GM18909 (cell line): ENCODE results near the gene TCN2.

Source experiments
- ATAC-seq: cut with Tn5 transposase; IDR thresholded peaks from one replicate; pipeline ENCODE4 v1.9.1; 2021; ENCODE audit warnings: mild to moderate bottlenecking; ENCODE audit not compliant: unreplicated experiment, poor library complexity

Gene TCN2

GRCh38 chr22:30640361-30640760 lies 33.4 kb downstream of the TCN2 start:
- ATAC-seq: no peak

DNA sequence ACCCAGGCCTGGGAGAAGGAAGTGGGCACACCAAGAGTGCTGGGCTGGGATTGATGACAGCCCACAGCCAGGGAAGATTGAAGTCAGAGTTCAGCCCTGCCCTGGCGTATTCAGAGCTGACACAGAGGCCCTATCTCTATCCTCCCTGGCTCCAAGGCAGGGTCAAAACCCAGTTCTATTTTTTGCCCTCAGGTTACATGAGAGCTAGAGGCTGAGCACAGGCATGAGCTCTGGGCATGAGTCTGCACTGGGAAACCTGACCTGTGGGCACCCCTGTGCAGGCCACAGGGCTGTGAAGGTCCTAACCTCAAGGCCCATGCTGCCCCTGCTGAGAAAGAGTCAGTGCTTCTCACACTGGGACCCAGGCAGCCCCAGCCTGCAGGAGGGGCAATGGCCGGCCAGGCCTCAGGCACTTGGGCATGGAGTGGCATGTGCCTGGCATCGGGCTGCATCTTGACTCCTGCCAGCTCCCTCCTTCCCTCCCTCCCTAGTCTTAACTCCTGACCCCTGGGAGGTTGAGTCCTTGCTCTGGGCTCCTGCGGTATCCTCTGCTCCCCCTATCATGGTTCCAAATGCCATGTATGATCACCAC lies 34.0 kb downstream of the TCN2 start:
- ATAC-seq: no peak

DNA sequence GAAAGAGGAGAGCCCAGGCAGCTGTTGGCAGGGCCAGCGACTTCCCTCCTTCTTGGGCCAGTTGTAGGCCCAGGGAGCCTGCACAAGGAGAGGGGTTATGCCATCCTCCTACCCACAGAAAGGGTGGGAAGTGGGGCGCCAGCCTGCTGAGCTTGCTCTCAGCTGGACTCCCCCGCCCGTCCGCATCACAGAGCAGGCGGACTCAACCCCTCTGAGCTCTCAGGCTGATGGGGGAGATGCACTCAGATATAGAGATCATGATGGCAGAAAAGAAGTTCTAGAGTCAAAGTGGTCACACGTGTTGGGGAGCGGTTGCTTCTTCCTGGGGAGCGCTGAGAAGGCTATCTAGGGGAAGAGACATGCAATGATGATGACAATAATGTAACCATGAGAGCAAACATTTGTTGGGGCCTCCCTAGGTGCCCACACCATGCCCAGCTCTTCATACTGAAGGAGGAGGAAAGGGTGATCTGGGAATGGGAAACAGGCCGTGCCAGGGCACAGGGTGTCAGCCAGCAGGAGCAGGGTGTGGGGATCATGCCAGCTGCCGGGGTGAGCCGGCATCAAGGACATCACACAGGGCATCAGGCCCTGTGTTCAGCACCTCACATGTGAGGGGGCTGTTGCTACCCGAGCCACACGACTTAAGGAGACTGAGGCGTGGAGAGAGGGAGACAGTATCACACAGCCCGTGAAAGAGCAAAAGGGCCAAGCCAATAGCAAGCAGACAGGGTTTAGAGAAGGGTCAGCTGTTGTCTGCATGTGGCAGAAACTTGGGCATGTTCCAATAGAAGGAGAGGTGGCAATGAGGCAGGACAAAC lies 36.3 kb downstream of the TCN2 start:
- ATAC-seq: no peak

DNA sequence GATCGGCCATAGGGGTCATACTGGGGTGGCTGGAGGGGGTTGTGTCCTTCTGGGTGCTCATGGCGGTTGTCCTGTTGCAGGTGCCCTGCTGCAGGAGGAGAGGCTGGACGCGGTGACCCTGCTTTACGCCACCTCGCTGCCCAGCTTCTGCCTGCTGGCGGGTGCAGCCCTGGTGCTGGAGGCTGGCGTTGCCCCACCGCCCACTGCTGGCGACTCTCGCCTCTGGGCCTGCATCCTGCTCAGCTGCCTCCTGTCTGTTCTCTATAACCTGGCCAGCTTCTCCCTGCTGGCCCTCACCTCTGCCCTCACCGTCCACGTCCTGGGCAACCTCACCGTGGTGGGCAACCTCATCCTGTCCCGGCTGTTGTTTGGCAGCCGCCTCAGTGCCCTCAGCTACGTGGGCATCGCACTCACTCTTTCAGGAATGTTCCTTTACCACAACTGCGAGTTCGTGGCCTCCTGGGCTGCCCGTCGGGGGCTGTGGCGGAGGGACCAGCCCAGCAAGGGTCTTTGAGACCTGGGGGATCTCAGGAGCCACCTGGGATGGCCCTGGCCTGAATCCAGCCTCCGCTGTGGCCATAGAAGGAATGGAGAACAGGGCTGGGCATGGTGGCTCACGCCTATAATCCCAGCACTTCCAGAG lies 39.7 kb downstream of the TCN2 start:
- ATAC-seq: no peak

- ATAC-seq: no peak
These were observed 40.6 kb downstream of the TCN2 start for GRCh38 chr22:30647536-30647935.

- ATAC-seq: no peak
These were observed 41.9 kb downstream of the TCN2 start for GRCh38 chr22:30648825-30649224.

DNA sequence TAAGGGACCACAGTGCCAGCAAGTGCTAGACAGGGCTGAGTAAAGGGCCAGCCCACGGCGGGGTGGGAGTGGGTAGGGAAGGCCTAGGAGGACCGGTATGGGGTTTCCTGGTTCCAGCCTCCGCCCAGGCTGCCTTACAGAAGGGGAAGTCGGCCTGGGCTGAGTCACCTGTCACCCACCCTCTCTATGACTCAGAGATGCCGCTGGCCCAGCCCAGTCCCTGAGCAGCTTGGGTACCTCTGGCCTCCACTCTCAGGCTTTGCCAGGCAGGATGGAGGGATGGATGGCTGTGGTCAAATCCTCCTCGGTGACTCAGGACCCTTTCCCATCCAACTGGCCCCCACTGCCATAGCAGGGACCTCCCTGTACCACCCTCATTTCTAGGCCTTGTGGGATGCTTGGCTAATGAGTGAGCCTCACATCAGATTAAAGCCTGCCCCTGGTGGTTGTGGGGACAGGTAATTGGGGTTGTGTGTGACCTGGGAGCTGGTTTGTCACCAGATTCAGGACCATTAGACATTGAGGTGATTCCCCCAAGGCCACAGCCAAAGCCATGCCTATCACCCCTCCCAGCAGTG lies 42.5 kb downstream of the TCN2 start:
- no peak for ATAC-seq

- ATAC-seq: no peak
These were observed 43.6 kb downstream of the TCN2 start for GRCh38 chr22:30650508-30651116.

GRCh38 chr22:30652852-30653251 lies 45.9 kb downstream of the TCN2 start:
- no peak for ATAC-seq

DNA sequence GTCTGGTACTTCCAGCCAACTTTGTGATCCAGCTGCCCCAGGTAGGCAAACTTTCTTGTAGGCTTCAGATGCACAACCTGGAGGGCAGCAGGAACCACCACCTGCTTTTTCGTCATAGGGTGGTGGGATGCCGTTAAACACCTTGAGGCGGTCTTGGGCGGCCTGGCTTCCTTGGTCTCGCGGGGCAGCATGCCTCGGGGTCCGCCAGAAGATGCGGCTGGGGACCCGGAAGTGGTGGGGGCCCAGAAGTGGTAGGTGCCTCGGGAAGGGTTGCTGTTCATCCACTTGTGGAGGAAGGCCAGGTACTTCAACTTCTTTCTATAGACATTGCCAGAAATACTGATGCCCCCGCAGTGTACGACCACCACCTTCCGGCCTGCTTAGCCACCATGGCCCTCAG lies 47.4 kb downstream of the TCN2 start:
- ATAC-seq: no peak

GRCh38 chr22:30655532-30655931 lies 48.6 kb downstream of the TCN2 start:
- no peak for ATAC-seq

GRCh38 chr22:30662040-30662439 lies 55.1 kb downstream of the TCN2 start:
- no peak for ATAC-seq

DNA sequence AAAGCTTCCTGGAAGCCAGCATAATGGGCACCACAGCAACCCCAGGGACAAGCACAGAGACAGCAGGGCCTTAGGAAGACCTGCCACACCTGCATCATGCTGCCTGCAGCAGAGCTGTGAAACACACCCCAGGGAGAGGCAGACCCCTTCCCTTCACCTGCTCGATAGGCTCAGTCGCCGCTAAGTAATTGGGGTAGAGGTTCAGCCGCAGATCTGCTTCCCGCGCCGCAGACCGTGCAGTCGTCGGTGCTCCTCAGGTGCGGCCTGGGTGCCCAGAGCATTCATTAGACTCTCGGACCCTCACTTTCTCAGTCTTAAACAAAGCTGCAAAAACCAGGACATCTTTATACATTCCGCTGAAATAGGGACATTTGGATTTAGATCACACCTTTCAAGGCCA lies 57.8 kb downstream of the TCN2 start:
- ATAC-seq: no peak

DNA sequence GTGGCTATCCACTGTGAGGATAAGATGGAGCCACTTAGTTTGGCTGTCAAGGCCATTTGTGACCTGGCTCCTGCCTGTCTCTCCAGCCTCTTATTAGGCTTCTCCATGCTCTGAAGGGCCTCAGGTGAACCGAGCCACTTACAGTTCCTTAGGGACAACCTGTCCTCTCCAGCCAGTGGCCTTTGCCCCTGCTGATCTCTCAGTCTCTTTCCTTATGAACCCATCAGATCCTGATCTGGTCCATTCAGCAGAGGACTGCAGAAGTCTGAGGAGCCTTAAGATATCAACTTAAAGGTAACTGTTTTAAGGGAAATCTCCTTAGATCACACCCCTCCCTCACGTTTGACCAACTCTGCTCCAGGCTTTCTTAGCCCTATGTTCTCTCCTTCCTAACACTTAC lies 58.3 kb downstream of the TCN2 start:
- no peak for ATAC-seq

- no peak for ATAC-seq
These were observed 58.8 kb downstream of the TCN2 start for GRCh38 chr22:30665786-30666185.

- no peak for ATAC-seq
These were observed 60.1 kb downstream of the TCN2 start for GRCh38 chr22:30667107-30667493.

- peak; percentile 91 for ATAC-seq
These were observed 60.8 kb downstream of the TCN2 start, which contains the start of gene DUSP18 for GRCh38 chr22:30667494-30668385. Gene DUSP18, minus strand, starts transcription at chr22:30667875. Its CDS starts 3,872 bp downstream, at chr22:30664003.

- ATAC-seq: no peak
These were observed 61.4 kb downstream of the TCN2 start for GRCh38 chr22:30668386-30668710.

DNA sequence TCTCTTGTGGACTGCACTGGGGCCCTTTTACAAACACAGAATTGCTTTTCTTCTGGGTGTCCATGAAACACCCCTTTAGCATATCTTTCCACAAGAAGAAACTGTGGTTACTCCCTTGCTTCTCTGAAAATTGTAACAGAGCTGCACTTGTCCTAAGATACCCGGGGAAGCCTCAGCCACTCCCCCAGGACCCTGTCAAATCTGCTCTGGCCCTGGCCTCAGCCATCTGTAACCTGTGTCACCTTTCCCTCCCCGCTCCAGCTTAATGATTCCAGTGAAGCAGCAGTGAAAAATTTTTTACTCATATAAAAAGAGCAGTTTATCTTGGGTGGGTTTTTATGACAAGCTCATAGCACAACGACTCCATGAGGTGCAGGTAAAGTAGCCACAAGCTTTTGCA lies 64.1 kb downstream of the TCN2 start:
- ATAC-seq: no peak

DNA sequence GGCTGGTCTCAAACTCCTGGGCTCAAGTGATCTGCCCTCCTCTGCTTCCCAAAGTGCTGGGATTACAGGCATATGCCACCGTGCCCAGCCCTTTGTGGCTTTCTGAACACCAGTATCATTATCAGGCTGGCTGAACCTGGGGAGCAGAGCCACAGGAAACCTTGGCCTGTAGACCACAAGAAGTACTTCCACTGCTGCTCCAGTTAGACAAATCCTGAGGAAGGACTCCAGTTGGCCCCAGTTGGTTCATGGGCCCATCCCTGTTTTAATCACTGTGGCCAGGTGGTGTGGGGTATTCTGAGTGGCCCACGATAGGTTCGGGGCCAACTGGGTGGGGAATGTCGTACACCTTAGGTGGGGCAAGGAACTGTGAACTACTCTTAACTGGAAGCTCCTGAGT lies 66.2 kb downstream of the TCN2 start:
- ATAC-seq: no peak
